ENCODE results near the gene CDK14.

The CDK14 gene

GRCh38 chr7:90678986-90679385 lies 82.9 kb downstream of the CDK14 start:
- no peak for DNase-seq (ENCODE audit: low spot score)

DNA sequence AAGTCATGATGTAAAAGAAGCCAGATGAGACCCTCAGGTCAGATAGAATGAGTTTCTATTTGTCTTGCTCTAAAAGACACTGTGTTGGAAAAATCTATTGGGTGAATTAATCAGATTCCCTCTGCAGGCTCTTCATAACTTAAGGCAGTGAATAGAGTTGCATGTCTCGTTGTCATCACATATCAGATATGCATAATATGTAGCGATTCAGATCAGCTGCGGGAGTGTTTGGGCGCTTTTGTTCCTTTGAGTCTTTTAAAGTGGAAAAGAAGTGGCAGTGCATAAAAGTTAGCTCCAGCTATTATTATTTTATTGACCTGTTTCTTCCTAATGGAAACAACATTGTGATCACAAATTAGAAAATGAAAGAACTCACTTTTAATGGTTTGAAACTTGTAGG lies 84.4 kb downstream of the CDK14 start:
- DNase-seq (ENCODE audit: low spot score): no peak

DNA sequence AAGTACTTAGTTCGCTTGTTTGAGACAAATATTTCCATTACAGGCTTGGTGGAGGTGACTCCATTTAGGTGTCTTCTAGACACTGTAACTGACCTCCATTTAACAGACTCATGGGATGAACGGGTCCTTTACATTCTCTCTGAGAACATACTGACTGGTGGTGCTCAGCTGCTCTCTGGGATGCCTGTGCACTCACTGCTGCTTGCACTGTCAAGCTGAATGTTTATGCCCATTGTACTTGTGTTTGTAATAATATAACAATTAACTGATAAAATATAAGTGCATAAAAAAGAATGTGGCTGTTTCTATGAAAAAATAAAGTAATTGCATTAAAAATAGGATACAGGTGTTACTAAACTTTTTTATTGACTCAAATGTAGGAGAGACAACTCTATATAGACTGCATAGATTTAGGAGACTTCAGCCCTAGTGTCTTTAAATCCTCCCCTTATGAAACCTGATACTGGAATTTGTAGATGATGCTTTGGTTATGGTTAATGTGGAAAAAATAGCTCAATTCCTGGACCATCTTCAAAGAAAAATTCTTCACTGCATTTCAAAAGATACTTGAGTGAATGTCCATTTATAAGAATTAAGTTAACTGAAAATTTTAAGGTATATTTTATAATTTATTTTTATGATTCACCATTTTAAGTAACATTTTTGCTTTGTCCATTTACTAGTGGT lies 85.4 kb downstream of the CDK14 start:
- no peak for DNase-seq (ENCODE audit: low spot score)

- DNase-seq (ENCODE audit: low spot score): no peak
Observed at GRCh38 chr7:90686146-90686545, 90.0 kb downstream of the CDK14 start.

GRCh38 chr7:90688810-90689209 lies 92.7 kb downstream of the CDK14 start:
- DNase-seq (ENCODE audit: low spot score): no peak

- no peak for DNase-seq (ENCODE audit: low spot score)
Observed at GRCh38 chr7:90689260-90689659, 93.1 kb downstream of the CDK14 start.

DNA sequence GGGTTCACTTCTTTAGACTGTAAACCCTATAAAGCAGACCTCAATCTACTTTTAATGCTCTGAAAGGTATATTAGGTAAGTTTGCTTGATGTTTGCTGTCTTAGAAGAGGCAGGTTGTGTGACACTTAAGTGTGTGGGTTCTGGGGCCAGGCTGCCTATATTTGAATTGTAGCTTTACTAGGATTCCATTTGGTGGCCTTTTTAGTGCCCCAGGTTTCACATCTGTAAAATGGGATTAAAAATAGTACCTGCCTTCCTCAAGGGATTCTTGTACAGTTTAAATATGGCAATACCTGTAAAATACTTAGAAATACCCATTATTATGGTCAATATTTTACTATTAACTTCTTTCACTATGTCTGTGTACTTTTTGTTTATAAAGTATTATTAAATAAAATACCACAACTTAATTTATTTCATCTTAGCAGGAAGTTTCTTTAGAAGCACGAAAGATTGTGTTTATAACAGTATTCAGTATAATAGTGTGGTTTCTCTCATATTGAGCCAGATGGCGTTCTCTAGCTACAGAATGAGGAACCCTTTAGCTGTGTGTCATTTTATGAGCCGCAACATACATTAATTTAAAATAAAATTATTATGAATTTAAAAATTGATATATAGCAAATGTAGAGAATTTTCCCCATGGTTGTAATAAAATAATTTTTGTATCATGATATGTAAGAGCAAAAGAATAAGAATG lies 94.2 kb downstream of the CDK14 start:
- DNase-seq (ENCODE audit: low spot score): no peak

- no peak for DNase-seq (ENCODE audit: low spot score)
Observed at GRCh38 chr7:90692396-90692795, 96.3 kb downstream of the CDK14 start.

DNA sequence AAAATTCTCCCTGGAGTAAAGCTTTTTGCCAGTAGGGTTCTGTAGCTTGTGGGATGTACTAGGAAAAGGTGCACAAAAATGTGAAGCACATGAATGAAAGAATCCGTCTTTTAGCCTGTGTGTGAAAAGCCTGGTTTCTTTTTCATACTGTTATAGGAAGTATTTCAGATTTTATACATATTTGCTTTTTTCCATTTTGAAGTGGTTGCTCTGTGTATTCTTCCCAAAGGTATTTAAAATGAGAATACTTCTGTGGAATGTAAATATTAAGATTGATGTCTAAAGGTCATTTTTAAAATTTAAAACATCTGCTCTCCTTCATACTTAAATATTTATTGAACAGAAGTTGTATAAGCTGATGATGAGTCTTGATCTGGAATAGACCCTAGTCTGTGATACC lies 96.8 kb downstream of the CDK14 start:
- DNase-seq (ENCODE audit: low spot score): no peak

GRCh38 chr7:90693939-90694338 lies 97.8 kb downstream of the CDK14 start:
- DNase-seq (ENCODE audit: low spot score): no peak

GRCh38 chr7:90698616-90699015 lies 102.5 kb downstream of the CDK14 start:
- no peak for DNase-seq (ENCODE audit: low spot score)

DNA sequence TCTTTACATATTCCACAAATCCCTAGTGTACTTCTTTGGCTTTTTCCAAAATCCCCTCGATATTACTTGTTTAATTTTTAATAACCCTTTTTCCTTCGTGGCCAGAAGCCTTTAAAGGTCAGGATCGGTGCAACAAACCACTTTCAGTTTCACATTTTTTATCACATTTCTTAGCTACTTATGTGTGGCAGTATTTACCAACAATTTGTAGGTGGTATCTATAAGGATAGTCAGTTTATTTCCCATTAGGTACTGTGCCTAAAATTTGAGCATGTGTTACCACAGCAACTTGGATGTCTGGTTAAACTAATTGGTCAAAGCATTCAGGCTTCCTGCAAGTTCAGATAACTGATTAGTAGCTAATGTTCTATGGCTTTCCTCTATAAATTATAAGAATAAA lies 104.9 kb downstream of the CDK14 start:
- no peak for DNase-seq (ENCODE audit: low spot score)

GRCh38 chr7:90701771-90702170 lies 105.7 kb downstream of the CDK14 start:
- DNase-seq (ENCODE audit: low spot score): no peak

DNA sequence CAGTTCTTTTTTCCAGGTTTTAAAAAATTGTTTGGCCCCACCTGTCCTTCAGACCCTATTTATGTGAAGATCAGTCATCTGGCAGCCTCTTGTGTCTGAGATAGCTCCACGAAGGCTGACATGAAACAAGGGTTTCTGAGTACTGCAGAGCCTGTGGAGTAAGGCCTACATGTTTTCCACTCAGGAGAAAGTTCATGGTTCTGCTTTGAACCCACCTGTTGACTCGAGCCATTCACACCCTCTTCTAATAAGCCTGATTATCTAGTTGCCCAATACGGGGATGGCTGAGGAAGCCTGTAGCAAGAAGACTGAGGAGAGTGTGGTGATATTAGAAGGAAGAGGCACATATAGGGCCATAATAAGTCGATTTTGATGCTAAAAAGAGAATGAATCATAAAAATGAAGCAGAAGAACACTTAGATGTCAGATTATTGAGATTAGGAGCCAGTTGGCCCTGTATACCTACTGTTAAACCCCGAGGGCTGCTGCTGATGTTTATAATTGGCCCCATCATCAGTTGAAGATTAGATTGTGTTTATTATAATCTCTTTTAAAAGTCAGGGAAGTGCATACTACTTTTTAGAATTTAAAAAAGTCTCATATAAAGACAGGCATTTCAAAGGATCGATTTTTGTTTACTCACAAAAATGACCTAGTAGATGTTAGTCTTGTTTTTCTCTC lies 109.4 kb downstream of the CDK14 start:
- DNase-seq (ENCODE audit: low spot score): no peak

- no peak for DNase-seq (ENCODE audit: low spot score)
Observed at GRCh38 chr7:90706072-90706716, 110.1 kb downstream of the CDK14 start.

DNA sequence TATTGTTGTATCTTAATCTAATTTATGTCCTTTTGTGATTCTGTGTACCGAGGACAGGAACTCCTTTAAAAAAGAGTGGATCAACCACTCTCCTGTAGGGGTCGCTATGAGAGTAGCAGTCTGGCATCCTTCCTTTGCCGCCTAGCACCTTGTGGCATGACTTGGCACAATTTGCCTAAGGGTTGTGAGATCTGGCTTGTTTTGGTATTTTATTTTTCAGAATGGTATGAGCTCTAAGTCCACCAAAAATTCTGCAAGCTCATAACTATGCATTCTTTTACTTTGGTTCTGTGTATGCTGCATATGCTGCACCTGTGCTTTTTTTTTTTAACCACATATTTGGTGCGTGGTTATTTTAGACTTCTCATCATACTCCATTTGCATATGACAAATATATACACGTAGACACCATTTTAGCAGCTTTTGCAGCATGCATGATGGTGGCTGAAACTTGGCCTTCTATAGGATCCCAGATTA lies 112.8 kb downstream of the CDK14 start:
- peak; percentile 73 for DNase-seq (ENCODE audit: low spot score)

- DNase-seq (ENCODE audit: low spot score): peak; percentile 64
Observed at GRCh38 chr7:90709501-90710465, 113.7 kb downstream of the CDK14 start.

DNA sequence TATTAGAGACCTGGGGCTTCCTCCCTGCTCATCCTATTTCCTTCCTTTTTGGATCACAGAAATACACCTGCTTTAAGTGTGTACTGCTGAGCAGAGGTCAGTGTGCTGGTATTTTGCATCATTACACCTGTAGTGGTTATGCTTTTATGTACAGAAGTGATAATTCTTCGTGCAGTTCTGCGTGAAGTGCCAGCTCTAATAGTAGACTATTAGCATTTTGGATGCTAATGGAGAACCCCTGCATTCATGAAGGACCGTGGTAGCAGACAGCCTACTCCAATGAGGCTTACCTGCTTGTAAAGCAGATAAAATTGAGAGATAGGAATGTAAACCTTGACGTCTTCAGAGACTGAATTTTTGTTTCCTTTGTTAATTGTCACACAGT lies 114.3 kb downstream of the CDK14 start:
- DNase-seq (ENCODE audit: low spot score): no peak

- no peak for DNase-seq (ENCODE audit: low spot score)
Observed at GRCh38 chr7:90713628-90714027, 117.5 kb downstream of the CDK14 start.

- no peak for DNase-seq (ENCODE audit: low spot score)
Observed at GRCh38 chr7:90715067-90715466, 118.9 kb downstream of the CDK14 start.

DNA sequence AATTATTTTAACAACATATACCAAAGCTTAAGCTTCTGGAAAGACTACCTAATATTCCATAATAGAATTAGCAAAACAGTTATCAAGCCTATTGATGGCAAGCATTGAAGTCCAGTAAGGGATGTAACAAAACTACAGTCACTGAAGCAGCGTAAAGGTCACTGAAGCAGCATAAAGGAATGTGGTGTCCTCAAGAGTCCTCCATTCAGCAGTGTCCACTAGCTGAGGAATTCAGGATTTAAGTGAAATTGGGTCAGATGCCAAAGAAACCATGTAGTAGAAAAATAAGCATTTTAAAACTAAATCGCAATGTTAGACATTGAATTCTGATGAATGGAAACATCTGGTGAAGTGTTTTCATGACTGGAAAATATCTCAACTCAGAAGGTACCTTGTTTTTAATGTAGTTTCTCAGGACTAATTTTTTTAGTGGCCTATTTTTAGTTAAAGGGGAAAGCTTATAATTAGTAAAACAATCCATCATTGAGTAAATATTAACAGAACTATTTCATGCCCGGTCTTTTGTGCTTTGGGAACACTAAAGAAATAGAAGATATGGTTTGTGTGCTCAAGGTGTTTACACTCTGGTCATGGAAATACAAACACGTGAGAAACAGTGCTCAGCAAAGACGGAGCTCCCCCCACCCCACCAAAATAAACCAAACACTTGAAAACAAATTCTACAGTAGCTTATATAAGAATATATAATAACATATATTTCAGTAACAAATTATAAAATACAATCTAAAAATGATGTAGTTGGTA lies 121.4 kb downstream of the CDK14 start:
- no peak for DNase-seq (ENCODE audit: low spot score)
